ENCODE measurements around the gene CORO1A. TPM values are rescaled to one million over a fixed set of nuclear protein-coding genes. Genes with fewer than 3 reads are reported as not detected.
"Not testable (repeated sequence)": the region's sequence is repeated elsewhere in the genome, so short reads cannot be mapped to it uniquely, and the experiment has no call there.

CORO1A gene
- total RNA-seq, 1 experiment from 2014 or later = 7.0 TPM

- H3K4me1 ChIP-seq (ENCODE audit: control insufficient read depth in 1 of 2, insufficient read depth in 2 of 2, low read length in 2 of 2); H3K9me3 ChIP-seq (ENCODE audit: control insufficient read depth in 1 of 2, insufficient read depth in 1 of 2, low read depth in 1 of 2, low read length in 2 of 2); RAD21 ChIA-PET (ENCODE audit: low non-redundant PET in 1 of 2, low total read pairs in 2 of 2, uncharacterized antibody in 2 of 2, unreplicated experiment in 2 of 2); BruUV-seq (replicated peaks); DNase-seq (ENCODE audit: low read depth, low spot score); H3K27ac ChIP-seq (ENCODE audit: low read depth, low read length); H2AFZ ChIP-seq (ENCODE audit: low read depth, low read length, poor library complexity, severe bottlenecking); H3K27me3 ChIP-seq (ENCODE audit: insufficient read depth, low read length); H3K36me3 ChIP-seq (ENCODE audit: control insufficient read depth in 1 of 2, insufficient read depth in 2 of 2, low read length in 2 of 2); H4K20me1 ChIP-seq (ENCODE audit: insufficient read depth); H3K9me2 ChIP-seq (ENCODE audit: insufficient read depth); H3K79me2 ChIP-seq (ENCODE audit: insufficient read depth, low read length); CTCF ChIA-PET; POLR2A ChIA-PET; intact Hi-C loops (cut with micrococcal nuclease): not testable (repeated sequence)
- peak overlapping the region; percentile 33; the same call in 1 of the 2 replicates for H3K9ac ChIP-seq (ENCODE audit: low read length)
- H3K4me3 ChIP-seq (replicated peaks in 1 of 2; ENCODE audit: low read depth in 1 of 2, low read length in 2 of 2) = peak overlapping the region; percentile 39 to 54; a peak in 3 of 4 replicates
- peak; percentile 40 for ATAC-seq
- peak overlapping the region; percentile 62 for H3K4me2 ChIP-seq (ENCODE audit: low read length)
Observed at GRCh38 chr16:30206252-30206651, 22.9 kb downstream of the CORO1A start.

GRCh38 chr16:30207063-30207704 lies 23.8 kb downstream of the CORO1A start:
- H3K9ac ChIP-seq (ENCODE audit: low read length); DNase-seq (ENCODE audit: low read depth, low spot score); H3K27me3 ChIP-seq (ENCODE audit: insufficient read depth, low read length); POLR2A ChIA-PET; H3K9me3 ChIP-seq (ENCODE audit: control insufficient read depth in 1 of 2, insufficient read depth in 1 of 2, low read depth in 1 of 2, low read length in 2 of 2); BruUV-seq (replicated peaks); intact Hi-C loops (cut with micrococcal nuclease); CTCF ChIA-PET; H3K79me2 ChIP-seq (ENCODE audit: insufficient read depth, low read length); H3K4me1 ChIP-seq (ENCODE audit: control insufficient read depth in 1 of 2, insufficient read depth in 2 of 2, low read length in 2 of 2); H3K4me2 ChIP-seq (ENCODE audit: low read length); H3K27ac ChIP-seq (ENCODE audit: low read depth, low read length); RAD21 ChIA-PET (ENCODE audit: low non-redundant PET in 1 of 2, low total read pairs in 2 of 2, uncharacterized antibody in 2 of 2, unreplicated experiment in 2 of 2); H3K4me3 ChIP-seq (replicated peaks in 1 of 2; ENCODE audit: low read depth in 1 of 2, low read length in 2 of 2); H4K20me1 ChIP-seq (ENCODE audit: insufficient read depth); H2AFZ ChIP-seq (ENCODE audit: low read depth, low read length, poor library complexity, severe bottlenecking); H3K36me3 ChIP-seq (ENCODE audit: control insufficient read depth in 1 of 2, insufficient read depth in 2 of 2, low read length in 2 of 2); H3K9me2 ChIP-seq (ENCODE audit: insufficient read depth): not testable (repeated sequence)
- peak; percentile 75 for ATAC-seq

- CTCF ChIA-PET; H2AFZ ChIP-seq (ENCODE audit: low read depth, low read length, poor library complexity, severe bottlenecking); H3K9ac ChIP-seq (ENCODE audit: low read length); H3K79me2 ChIP-seq (ENCODE audit: insufficient read depth, low read length); H3K9me2 ChIP-seq (ENCODE audit: insufficient read depth); H4K20me1 ChIP-seq (ENCODE audit: insufficient read depth); H3K27me3 ChIP-seq (ENCODE audit: insufficient read depth, low read length); RAD21 ChIA-PET (ENCODE audit: low non-redundant PET in 1 of 2, low total read pairs in 2 of 2, uncharacterized antibody in 2 of 2, unreplicated experiment in 2 of 2); POLR2A ChIA-PET; H3K36me3 ChIP-seq (ENCODE audit: control insufficient read depth in 1 of 2, insufficient read depth in 2 of 2, low read length in 2 of 2); H3K27ac ChIP-seq (ENCODE audit: low read depth, low read length); BruUV-seq (replicated peaks); intact Hi-C loops (cut with micrococcal nuclease); H3K9me3 ChIP-seq (ENCODE audit: control insufficient read depth in 1 of 2, insufficient read depth in 1 of 2, low read depth in 1 of 2, low read length in 2 of 2); H3K4me1 ChIP-seq (ENCODE audit: control insufficient read depth in 1 of 2, insufficient read depth in 2 of 2, low read length in 2 of 2); H3K4me3 ChIP-seq (replicated peaks in 1 of 2; ENCODE audit: low read depth in 1 of 2, low read length in 2 of 2); DNase-seq (ENCODE audit: low read depth, low spot score); H3K4me2 ChIP-seq (ENCODE audit: low read length): not testable (repeated sequence)
- peak; percentile 23 for ATAC-seq
Observed at GRCh38 chr16:30209032-30209431, 25.6 kb downstream of the CORO1A start.

- CTCF ChIA-PET; H3K27me3 ChIP-seq (ENCODE audit: insufficient read depth, low read length); DNase-seq (ENCODE audit: low read depth, low spot score); H3K36me3 ChIP-seq (ENCODE audit: control insufficient read depth in 1 of 2, insufficient read depth in 2 of 2, low read length in 2 of 2); H3K9ac ChIP-seq (ENCODE audit: low read length); intact Hi-C loops (cut with micrococcal nuclease); H3K4me2 ChIP-seq (ENCODE audit: low read length); H2AFZ ChIP-seq (ENCODE audit: low read depth, low read length, poor library complexity, severe bottlenecking); H3K4me3 ChIP-seq (replicated peaks in 1 of 2; ENCODE audit: low read depth in 1 of 2, low read length in 2 of 2); ATAC-seq; H3K4me1 ChIP-seq (ENCODE audit: control insufficient read depth in 1 of 2, insufficient read depth in 2 of 2, low read length in 2 of 2); H3K9me2 ChIP-seq (ENCODE audit: insufficient read depth); POLR2A ChIA-PET; BruUV-seq (replicated peaks); H3K27ac ChIP-seq (ENCODE audit: low read depth, low read length); H4K20me1 ChIP-seq (ENCODE audit: insufficient read depth); RAD21 ChIA-PET (ENCODE audit: low non-redundant PET in 1 of 2, low total read pairs in 2 of 2, uncharacterized antibody in 2 of 2, unreplicated experiment in 2 of 2); H3K9me3 ChIP-seq (ENCODE audit: control insufficient read depth in 1 of 2, insufficient read depth in 1 of 2, low read depth in 1 of 2, low read length in 2 of 2); H3K79me2 ChIP-seq (ENCODE audit: insufficient read depth, low read length): not testable (repeated sequence)
Observed at GRCh38 chr16:30211414-30211813, 28.0 kb downstream of the CORO1A start.
